ENCODE results near the gene UPP1.

UPP1 gene

DNA sequence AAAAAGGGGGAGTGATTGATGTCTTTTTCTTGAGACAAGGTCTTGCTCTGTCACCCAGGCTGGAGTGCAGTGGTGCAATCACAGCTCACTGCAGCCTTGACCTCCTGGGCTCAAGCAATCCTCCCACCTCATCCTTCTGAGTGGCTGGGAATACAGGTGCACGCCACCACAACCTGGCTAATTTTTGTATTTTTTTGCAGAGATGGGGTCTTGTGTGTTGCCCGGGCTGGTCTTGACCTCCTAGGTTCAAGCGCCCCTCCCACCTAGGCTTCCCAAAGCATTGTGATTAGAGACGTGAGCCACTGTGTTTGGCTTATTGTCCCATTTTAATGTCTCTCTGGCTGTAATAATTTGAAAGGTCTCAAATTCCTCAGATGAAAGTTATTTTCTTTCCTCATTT is 21.8 kb downstream of the UPP1 start:
- no peak overlapping the region for H3K9ac ChIP-seq (ENCODE audit: low read length)
- no peaks in the 10 kb centered on the region for H4K20me1 ChIP-seq (ENCODE audit: insufficient read depth, low read length)
- H2AFZ ChIP-seq (ENCODE audit: low read length): no peak overlapping the region
- H3K27me3 ChIP-seq (ENCODE audit: insufficient read depth, low read length): no peaks in the 10 kb centered on the region
- H3K36me3 ChIP-seq (ENCODE audit: insufficient read depth, low read length): peaks cover 17% of the 10 kb centered on the region; the same call in 1 of the 2 replicates
- no peaks in the 10 kb centered on the region for H3F3A ChIP-seq (ENCODE audit: insufficient read depth, low read length)
- H3K9me3 ChIP-seq (ENCODE audit: low read length): no peaks in the 10 kb centered on the region
- H3K4me2 ChIP-seq (ENCODE audit: low read length): no peak overlapping the region
- H3K27ac ChIP-seq (ENCODE audit: low read depth, low read length, poor library complexity, severe bottlenecking): no peak overlapping the region
- no peaks in the 10 kb centered on the region for H3K4me1 ChIP-seq (ENCODE audit: insufficient read depth, low read length, severe bottlenecking)
- H3K4me3 ChIP-seq (ENCODE audit: low read depth, low read length, poor library complexity, severe bottlenecking): no peak overlapping the region
- no peaks in the 10 kb centered on the region for H3K79me2 ChIP-seq (ENCODE audit: insufficient read depth, low read length)
- H3K9me2 ChIP-seq (ENCODE audit: low read depth, low read length): no peaks in the 10 kb centered on the region
- no peak for TF ChIP-seq EZH2 (IDR thresholded peaks at IDR 0.05; ENCODE audit: borderline replicate concordance, low read length)
- TF ChIP-seq, protein P1, sequence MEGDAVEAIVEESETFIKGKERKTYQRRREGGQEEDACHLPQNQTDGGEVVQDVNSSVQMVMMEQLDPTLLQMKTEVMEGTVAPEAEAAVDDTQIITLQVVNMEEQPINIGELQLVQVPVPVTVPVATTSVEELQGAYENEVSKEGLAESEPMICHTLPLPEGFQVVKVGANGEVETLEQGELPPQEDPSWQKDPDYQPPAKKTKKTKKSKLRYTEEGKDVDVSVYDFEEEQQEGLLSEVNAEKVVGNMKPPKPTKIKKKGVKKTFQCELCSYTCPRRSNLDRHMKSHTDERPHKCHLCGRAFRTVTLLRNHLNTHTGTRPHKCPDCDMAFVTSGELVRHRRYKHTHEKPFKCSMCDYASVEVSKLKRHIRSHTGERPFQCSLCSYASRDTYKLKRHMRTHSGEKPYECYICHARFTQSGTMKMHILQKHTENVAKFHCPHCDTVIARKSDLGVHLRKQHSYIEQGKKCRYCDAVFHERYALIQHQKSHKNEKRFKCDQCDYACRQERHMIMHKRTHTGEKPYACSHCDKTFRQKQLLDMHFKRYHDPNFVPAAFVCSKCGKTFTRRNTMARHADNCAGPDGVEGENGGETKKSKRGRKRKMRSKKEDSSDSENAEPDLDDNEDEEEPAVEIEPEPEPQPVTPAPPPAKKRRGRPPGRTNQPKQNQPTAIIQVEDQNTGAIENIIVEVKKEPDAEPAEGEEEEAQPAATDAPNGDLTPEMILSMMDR (IDR thresholded peaks at IDR 0.05; ENCODE audit: low read length): no peak

DNA sequence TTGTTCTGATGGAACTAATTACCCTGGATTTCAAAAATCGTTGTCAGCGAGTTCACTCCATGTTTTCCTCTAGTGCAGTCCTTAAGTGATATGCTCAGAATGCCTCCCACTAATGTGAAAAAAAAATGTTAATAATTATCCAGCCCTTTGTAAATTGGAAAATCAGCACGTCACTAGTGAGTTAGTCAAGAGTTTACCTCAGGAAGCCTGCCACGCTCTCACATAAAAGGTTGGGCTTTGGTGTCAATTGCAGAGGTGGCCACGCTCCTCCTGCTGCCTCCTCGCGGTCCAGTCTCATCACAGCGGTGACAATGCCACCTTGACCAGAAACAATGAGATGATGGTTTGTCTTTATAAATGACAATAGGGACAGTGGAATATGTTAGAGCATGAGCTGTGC is 22.5 kb downstream of the UPP1 start:
- no peak overlapping the region for H3K4me3 ChIP-seq (ENCODE audit: low read depth, low read length, poor library complexity, severe bottlenecking)
- no peaks in the 10 kb centered on the region for H3K79me2 ChIP-seq (ENCODE audit: insufficient read depth, low read length)
- no peak overlapping the region for H3K4me2 ChIP-seq (ENCODE audit: low read length)
- TF ChIP-seq, protein P1 (IDR thresholded peaks at IDR 0.05; ENCODE audit: low read length): no peak
- no peak for TF ChIP-seq EZH2 (IDR thresholded peaks at IDR 0.05; ENCODE audit: borderline replicate concordance, low read length)
- H3K9me2 ChIP-seq (ENCODE audit: low read depth, low read length): no peaks in the 10 kb centered on the region
- H3K27ac ChIP-seq (ENCODE audit: low read depth, low read length, poor library complexity, severe bottlenecking): no peak overlapping the region
- H3F3A ChIP-seq (ENCODE audit: insufficient read depth, low read length): no peaks in the 10 kb centered on the region
- H3K27me3 ChIP-seq (ENCODE audit: insufficient read depth, low read length): no peaks in the 10 kb centered on the region
- peaks cover 17% of the 10 kb centered on the region; the same call in 1 of the 2 replicates for H3K36me3 ChIP-seq (ENCODE audit: insufficient read depth, low read length)
- H4K20me1 ChIP-seq (ENCODE audit: insufficient read depth, low read length): no peaks in the 10 kb centered on the region
- H2AFZ ChIP-seq (ENCODE audit: low read length): no peak overlapping the region
- no peaks in the 10 kb centered on the region for H3K9me3 ChIP-seq (ENCODE audit: low read length)
- H3K4me1 ChIP-seq (ENCODE audit: insufficient read depth, low read length, severe bottlenecking): no peaks in the 10 kb centered on the region
- H3K9ac ChIP-seq (ENCODE audit: low read length): no peak overlapping the region

DNA sequence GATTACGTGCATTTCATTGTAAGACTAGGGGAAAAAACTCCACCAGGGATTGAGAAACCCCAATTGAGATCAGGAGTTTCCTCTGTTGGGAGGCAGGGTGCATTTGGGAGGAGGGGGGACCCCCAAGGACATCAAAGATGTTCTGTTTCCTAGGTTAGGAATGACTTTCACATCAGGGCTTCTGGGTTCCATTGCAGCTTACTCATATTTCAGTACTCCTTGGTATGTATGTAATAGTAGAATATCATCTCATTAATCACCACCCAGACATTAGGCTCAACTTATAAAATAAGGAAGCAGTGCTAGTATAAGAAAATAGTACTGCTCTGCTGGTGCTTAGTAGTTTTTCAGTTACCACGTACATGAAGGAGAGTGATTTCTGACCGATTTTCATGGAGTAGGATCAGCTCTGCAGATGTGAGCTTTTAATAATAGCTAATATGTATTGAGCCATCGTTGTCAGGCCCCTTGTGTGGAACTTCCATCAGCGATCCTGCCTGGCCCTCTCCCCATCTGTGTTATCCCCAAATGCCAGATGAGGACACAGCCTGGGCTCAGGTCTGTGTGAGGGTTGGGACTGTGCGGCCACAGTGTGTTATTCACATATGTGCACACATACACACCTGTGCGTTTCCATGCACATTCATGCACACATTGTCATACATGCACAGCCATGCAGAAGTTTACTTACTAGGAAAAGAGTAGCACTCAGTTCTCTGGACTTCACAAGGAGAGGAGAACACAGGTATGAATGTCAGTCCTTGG is 23.5 kb downstream of the UPP1 start:
- Histone ChIP-seq H2AFZ (ENCODE audit: low read length) (no peak overlapping the region), H3K79me2 (ENCODE audit: insufficient read depth, low read length) (no peaks in the 10 kb centered on the region), H3K4me3 (ENCODE audit: low read depth, low read length, poor library complexity, severe bottlenecking) (no peak overlapping the region), H3K9ac (ENCODE audit: low read length) (no peak overlapping the region), H3K4me1 (ENCODE audit: insufficient read depth, low read length, severe bottlenecking) (no peaks in the 10 kb centered on the region), H3K27ac (ENCODE audit: low read depth, low read length, poor library complexity, severe bottlenecking) (no peak overlapping the region), H4K20me1 (ENCODE audit: insufficient read depth, low read length) (no peaks in the 10 kb centered on the region), H3K27me3 (ENCODE audit: insufficient read depth, low read length) (no peaks in the 10 kb centered on the region), H3K36me3 (ENCODE audit: insufficient read depth, low read length) (peaks cover 11% of the 10 kb centered on the region; the same call in 1 of the 2 replicates), H3K9me3 (ENCODE audit: low read length) (no peaks in the 10 kb centered on the region), H3K4me2 (ENCODE audit: low read length) (no peak overlapping the region), H3K9me2 (ENCODE audit: low read depth, low read length) (no peaks in the 10 kb centered on the region), H3F3A (ENCODE audit: insufficient read depth, low read length) (no peaks in the 10 kb centered on the region)
- TF ChIP-seq, protein P1 (IDR thresholded peaks at IDR 0.05; ENCODE audit: low read length): no peak
- TF ChIP-seq EZH2 (IDR thresholded peaks at IDR 0.05; ENCODE audit: borderline replicate concordance, low read length): no peak

Data from OCI-LY1 (cell line).